Measurements from ENCODE around the gene P2RX6.

The P2RX6 gene

DNA sequence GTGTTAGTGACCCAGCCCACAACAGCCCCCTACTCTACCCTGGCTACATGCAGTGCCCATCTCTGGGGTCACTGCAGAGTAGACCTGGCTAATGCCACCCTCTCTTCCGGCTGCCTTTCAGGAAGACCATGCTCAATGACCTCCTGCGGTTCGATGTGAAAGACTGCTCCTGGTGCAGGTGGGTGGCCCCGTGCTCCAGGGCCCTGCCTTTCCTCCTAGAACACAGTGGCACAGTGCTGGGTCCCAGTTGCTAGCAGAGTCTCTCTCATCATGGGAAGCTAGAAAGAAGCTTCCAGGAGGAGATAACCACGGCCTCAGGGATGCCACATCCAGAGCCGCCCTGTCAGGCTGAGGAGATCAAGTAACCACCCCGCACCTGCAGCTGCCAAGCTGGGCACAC, 29.2 kb upstream of the P2RX6 start:
- no peak for ATAC-seq
- TF ChIP-seq, protein P1, sequence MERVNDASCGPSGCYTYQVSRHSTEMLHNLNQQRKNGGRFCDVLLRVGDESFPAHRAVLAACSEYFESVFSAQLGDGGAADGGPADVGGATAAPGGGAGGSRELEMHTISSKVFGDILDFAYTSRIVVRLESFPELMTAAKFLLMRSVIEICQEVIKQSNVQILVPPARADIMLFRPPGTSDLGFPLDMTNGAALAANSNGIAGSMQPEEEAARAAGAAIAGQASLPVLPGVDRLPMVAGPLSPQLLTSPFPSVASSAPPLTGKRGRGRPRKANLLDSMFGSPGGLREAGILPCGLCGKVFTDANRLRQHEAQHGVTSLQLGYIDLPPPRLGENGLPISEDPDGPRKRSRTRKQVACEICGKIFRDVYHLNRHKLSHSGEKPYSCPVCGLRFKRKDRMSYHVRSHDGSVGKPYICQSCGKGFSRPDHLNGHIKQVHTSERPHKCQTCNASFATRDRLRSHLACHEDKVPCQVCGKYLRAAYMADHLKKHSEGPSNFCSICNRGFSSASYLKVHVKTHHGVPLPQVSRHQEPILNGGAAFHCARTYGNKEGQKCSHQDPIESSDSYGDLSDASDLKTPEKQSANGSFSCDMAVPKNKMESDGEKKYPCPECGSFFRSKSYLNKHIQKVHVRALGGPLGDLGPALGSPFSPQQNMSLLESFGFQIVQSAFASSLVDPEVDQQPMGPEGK (CRISPR knock-in tag; IDR thresholded peaks at IDR 0.05; ENCODE audit: borderline replicate concordance), result no peak
- TF ChIP-seq ZNF8 (CRISPR knock-in tag; IDR thresholded peaks at IDR 0.05) (no peak), ZFP3 (CRISPR knock-in tag; IDR thresholded peaks at IDR 0.05) (no peak), ZNF70 (CRISPR knock-in tag; IDR thresholded peaks at IDR 0.05) (no peak), RARB (CRISPR knock-in tag; IDR thresholded peaks at IDR 0.05) (no peak), SNAI2 (CRISPR knock-in tag; IDR thresholded peaks at IDR 0.05) (no peak), PPARA (CRISPR knock-in tag; IDR thresholded peaks at IDR 0.05; ENCODE audit: borderline replicate concordance) (no peak)
- TF ChIP-seq, protein P2, sequence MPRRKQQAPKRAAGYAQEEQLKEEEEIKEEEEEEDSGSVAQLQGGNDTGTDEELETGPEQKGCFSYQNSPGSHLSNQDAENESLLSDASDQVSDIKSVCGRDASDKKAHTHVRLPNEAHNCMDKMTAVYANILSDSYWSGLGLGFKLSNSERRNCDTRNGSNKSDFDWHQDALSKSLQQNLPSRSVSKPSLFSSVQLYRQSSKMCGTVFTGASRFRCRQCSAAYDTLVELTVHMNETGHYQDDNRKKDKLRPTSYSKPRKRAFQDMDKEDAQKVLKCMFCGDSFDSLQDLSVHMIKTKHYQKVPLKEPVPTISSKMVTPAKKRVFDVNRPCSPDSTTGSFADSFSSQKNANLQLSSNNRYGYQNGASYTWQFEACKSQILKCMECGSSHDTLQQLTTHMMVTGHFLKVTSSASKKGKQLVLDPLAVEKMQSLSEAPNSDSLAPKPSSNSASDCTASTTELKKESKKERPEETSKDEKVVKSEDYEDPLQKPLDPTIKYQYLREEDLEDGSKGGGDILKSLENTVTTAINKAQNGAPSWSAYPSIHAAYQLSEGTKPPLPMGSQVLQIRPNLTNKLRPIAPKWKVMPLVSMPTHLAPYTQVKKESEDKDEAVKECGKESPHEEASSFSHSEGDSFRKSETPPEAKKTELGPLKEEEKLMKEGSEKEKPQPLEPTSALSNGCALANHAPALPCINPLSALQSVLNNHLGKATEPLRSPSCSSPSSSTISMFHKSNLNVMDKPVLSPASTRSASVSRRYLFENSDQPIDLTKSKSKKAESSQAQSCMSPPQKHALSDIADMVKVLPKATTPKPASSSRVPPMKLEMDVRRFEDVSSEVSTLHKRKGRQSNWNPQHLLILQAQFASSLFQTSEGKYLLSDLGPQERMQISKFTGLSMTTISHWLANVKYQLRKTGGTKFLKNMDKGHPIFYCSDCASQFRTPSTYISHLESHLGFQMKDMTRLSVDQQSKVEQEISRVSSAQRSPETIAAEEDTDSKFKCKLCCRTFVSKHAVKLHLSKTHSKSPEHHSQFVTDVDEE (CRISPR knock-in tag; IDR thresholded peaks at IDR 0.05), result no peak

DNA sequence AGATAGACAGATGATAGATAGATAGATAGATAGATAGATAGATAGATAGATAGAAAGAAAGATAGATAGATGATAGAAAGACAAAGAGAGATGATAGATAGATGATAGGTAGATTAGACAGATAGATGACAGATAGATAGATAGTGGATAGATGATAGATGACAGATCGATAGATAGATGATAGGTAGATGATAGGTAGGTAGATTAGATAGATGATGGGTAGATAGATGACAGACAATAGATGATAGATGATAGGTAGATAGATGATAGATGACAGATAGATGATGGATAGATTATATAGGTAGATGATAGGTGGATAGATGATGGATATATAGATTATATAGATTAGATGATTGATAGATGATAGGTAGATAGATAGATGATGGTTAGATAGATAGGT, 28.6 kb upstream of the P2RX6 start:
- no peak for ATAC-seq
- TF ChIP-seq ZFP3 (CRISPR knock-in tag; IDR thresholded peaks at IDR 0.05), result no peak
- TF ChIP-seq OSR1 (CRISPR knock-in tag; IDR thresholded peaks at IDR 0.05), result no peak
- TF ChIP-seq ISL1 (CRISPR knock-in tag; IDR thresholded peaks at IDR 0.05), result no peak
- no peak for TF ChIP-seq ZFP30 (CRISPR knock-in tag; IDR thresholded peaks at IDR 0.05)
- no peak for TF ChIP-seq GLIS3 (CRISPR knock-in tag; IDR thresholded peaks at IDR 0.05)
- no peak for TF ChIP-seq ZNF565 (CRISPR knock-in tag; conservative IDR thresholded peaks at IDR 0.05; ENCODE audit: low read depth)
- TF ChIP-seq ZNF8 (CRISPR knock-in tag; IDR thresholded peaks at IDR 0.05), result no peak
- TF ChIP-seq, protein P1 (CRISPR knock-in tag; IDR thresholded peaks at IDR 0.05; ENCODE audit: borderline replicate concordance), result no peak
- no peak for TF ChIP-seq BACH2 (CRISPR knock-in tag; IDR thresholded peaks at IDR 0.05; ENCODE audit: borderline replicate concordance)
- TF ChIP-seq, protein P2 (CRISPR knock-in tag; IDR thresholded peaks at IDR 0.05), result no peak
- TF ChIP-seq SNAI2 (CRISPR knock-in tag; IDR thresholded peaks at IDR 0.05), result no peak
- TF ChIP-seq, protein P3, sequence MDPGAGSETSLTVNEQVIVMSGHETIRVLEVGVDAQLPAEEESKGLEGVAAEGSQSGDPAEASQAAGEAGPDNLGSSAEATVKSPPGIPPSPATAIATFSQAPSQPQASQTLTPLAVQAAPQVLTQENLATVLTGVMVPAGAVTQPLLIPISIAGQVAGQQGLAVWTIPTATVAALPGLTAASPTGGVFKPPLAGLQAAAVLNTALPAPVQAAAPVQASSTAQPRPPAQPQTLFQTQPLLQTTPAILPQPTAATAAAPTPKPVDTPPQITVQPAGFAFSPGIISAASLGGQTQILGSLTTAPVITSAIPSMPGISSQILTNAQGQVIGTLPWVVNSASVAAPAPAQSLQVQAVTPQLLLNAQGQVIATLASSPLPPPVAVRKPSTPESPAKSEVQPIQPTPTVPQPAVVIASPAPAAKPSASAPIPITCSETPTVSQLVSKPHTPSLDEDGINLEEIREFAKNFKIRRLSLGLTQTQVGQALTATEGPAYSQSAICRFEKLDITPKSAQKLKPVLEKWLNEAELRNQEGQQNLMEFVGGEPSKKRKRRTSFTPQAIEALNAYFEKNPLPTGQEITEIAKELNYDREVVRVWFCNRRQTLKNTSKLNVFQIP (CRISPR knock-in tag; IDR thresholded peaks at IDR 0.05; ENCODE audit: borderline replicate concordance, low read depth), result no peak
- no peak for TF ChIP-seq ARNTL (CRISPR knock-in tag; IDR thresholded peaks at IDR 0.05; ENCODE audit: borderline replicate concordance, low read depth)
- no peak for TF ChIP-seq RARB (CRISPR knock-in tag; IDR thresholded peaks at IDR 0.05)
- TF ChIP-seq, protein P4, sequence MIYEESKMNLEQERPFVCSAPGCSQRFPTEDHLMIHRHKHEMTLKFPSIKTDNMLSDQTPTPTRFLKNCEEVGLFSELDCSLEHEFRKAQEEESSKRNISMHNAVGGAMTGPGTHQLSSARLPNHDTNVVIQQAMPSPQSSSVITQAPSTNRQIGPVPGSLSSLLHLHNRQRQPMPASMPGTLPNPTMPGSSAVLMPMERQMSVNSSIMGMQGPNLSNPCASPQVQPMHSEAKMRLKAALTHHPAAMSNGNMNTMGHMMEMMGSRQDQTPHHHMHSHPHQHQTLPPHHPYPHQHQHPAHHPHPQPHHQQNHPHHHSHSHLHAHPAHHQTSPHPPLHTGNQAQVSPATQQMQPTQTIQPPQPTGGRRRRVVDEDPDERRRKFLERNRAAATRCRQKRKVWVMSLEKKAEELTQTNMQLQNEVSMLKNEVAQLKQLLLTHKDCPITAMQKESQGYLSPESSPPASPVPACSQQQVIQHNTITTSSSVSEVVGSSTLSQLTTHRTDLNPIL (CRISPR knock-in tag; IDR thresholded peaks at IDR 0.05; ENCODE audit: low read depth), result no peak
- TF ChIP-seq ZC3H10 (CRISPR knock-in tag; IDR thresholded peaks at IDR 0.05), result no peak
- no peak for TF ChIP-seq TOX (CRISPR knock-in tag; IDR thresholded peaks at IDR 0.05; ENCODE audit: borderline replicate concordance)
- TF ChIP-seq, protein P5, sequence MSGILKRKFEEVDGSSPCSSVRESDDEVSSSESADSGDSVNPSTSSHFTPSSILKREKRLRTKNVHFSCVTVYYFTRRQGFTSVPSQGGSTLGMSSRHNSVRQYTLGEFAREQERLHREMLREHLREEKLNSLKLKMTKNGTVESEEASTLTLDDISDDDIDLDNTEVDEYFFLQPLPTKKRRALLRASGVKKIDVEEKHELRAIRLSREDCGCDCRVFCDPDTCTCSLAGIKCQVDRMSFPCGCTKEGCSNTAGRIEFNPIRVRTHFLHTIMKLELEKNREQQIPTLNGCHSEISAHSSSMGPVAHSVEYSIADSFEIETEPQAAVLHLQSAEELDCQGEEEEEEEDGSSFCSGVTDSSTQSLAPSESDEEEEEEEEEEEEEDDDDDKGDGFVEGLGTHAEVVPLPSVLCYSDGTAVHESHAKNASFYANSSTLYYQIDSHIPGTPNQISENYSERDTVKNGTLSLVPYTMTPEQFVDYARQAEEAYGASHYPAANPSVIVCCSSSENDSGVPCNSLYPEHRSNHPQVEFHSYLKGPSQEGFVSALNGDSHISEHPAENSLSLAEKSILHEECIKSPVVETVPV (CRISPR knock-in tag; IDR thresholded peaks at IDR 0.05), result no peak
- no peak for TF ChIP-seq ESRRG (CRISPR knock-in tag; IDR thresholded peaks at IDR 0.05)

All from SK-N-SH treated with all-trans-retinoic acid at 6 μM for 48 hours (cell line).